Stimulated activated CD8-positive, alpha-beta memory T cell treated with anti-CD3 and anti-CD28 coated beads, Interleukin-4, amount 100 ng/mL, for 24 hours (primary cell): ENCODE measurements around the gene CACNA1G.
A peak's percentile ranks its signal among the peaks of the same experiment; 100 is the strongest.

ENCODE experiments used
- DNase-seq: peaks from one replicate; pipeline ENCODE4 v3.0.0-alpha.2; 2020; ENCODE audit warnings: low read depth

Gene CACNA1G

DNA sequence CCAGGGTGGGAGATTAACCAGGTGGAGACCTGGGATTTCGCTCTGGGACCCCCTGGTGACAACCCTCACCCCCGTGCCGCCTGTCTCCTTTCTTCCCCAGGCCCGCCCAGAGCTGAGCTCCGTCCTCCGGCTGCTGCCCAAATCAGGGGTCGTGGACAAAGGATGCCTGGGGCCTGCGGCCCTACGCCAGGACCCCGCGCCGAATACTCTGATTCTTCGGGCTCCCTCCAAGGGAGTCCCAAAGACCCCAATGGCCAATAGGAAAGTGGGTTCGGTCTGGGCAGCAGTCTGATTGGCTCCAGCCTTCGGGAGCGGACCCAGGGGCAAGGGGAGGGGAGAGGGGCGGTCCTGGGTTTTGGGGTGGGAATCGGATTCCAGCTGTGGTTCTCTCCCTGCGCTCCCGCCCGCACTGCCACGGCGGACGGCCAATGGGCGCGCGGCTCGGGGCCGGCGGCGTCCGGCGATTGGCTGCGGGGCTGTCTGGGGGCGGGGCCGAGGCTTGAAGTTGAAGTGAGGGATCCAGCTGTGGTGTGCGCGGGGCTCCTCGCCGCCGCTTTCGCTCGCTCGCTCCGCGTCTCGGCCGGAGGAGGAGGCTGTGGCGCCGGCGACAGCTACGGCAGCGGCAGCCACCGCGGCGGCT lies at the start of gene CACNA1G:
TSS of gene CACNA1G (plus strand) at position 531 of the 640 bp plus-strand sequence. CDS start 745 bp downstream, outside the sequence.
- DNase-seq, result peak; percentile 78

- no peak for DNase-seq
Measured at GRCh38 chr17:50511058-50511457, 49.5 kb upstream of the CACNA1G start.

GRCh38 chr17:50513495-50513894 lies 47.0 kb upstream of the CACNA1G start:
- no peak for DNase-seq

DNA sequence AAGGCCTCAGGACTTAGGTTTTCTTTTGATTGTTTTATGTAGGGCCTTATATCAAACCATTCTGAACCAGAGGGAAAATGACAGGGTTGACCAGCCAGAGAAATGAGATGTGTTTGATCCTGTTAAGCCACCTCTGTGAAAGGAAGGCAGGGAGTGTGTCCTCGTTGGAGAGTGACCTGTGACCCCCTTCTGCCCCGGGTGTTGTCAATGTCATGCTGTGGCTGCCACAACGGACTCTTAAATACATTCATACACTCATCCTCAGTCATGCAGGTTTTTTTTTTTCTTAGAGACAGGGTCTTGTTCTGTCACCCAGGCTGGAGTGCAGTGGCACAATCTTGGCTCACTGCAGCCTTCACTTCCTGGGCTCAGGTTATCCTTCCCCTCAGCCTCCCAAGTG lies 46.1 kb upstream of the CACNA1G start:
- no peak for DNase-seq

- DNase-seq, result no peak
Measured at GRCh38 chr17:50514936-50515702, 45.4 kb upstream of the CACNA1G start.

DNA sequence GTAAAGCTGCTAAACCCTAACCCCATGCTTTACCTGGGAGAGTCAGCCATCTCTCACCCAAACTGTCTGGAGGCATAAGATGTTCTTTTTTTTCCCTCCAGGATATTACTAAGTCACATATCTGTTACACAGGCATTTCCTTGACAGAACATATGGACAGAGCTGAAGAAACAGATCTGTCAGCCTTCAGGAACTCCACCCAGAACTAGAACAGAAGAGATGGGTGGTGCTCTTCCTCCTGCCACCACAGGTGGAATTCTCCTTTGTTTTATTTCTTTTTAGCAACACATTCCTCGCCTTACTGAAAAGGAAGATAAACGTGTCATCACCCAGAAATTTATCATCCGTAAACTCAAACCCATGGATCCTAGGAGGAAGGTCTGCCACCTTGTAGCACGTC lies 43.5 kb upstream of the CACNA1G start:
- no peak for DNase-seq

DNA sequence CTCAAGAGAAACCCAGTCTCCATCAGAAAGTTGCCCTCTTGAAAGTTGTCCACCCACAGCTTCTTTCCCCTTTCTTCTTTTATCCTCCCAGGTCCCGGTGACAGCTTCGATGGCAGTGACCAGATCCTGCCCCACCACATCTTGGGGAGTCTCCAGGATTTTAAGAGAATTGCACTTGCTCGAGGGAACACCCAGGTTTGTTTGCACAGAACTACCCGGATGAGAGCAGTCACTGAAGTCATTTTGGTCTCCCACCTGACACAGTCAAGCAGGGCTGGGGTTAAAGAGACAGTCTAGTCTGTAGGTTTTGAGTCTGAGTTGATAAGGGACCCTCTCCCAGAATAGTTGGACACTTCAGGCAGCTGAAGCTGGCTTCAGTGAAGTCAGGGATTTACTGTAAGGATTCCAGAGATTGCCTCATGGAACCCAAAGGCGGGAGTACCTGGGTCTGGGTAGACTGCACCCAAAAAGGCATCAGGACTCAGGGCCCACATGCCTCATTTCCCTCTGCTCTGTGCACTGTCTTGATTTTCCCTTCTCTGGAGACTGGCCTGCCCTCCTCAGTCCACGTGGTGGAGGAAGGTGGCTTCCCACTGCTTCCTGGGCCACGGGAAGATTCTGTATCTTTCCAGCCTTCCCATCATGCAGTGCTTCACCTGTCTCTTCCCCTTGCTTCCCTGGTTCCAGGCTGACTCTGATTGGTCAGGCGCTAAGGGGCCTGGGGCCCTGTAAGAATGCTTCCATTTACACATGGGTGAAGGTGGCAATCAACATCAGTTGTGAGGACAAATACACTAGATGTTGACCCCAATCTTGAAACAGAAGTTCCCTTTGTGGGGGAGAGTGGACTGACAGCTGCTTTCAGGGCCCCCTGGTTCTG lies 42.8 kb upstream of the CACNA1G start:
- DNase-seq, result no peak

GRCh38 chr17:50518384-50519023 lies 42.0 kb upstream of the CACNA1G start:
- DNase-seq, result no peak

GRCh38 chr17:50519141-50519834 lies 41.2 kb upstream of the CACNA1G start:
- DNase-seq, result no peak

DNA sequence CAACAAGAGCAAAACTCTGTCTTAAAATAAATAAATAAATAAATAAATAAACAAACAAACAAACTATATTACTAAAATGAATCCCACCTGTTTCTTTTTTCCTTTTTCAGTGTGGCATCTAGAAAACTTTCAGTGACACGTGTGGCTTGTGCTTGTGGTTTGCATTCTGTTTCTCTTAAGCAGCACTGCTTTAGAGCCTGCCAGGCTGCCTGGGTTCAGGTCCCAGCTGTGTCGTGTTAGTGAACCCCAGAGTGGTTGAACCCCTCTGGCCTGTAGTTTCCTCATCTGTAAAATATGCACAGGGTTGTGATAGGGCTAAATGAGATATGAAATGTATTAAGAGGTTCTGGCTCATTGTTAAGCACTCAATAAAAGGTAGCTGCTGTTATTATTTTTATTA lies 40.0 kb upstream of the CACNA1G start:
- DNase-seq, result no peak

DNA sequence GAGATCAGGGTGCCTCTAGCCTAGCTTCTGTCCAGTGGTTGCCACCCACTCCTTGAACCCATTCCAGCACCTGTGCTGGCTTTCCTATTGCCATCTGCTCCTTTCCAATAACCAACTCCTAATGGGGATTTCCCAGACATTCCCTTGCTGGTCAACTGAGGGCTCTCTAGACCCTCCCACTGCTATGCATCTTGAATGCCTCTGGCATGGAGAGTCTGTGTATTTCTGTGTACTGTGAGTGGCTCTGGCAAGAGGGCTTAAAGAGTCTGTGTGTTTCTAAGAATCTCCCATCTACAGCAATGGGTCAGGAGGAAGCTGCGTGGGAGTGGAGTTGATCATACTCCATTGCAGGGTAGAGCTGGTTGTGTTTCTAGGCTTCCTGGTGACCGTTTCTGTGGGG lies 39.0 kb upstream of the CACNA1G start:
- no peak for DNase-seq

DNA sequence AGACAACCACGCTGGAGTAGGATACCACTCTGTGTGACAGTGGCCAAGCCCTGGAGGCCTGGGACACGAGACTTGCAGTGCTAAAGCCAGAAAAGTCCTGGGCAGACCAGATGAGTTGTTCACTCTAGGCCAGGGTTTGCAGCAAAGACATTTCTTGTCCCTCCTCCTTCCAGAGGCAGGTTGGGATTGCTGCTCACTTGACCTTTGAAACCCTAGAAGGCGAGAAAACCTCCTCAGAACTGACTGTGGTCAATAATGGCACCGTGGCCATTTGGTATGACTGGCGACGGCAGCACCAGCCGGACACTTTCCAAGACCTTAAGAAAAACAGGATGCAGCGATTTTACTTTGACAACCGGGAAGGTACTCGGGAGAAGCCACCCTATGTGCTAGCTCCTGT lies 37.7 kb upstream of the CACNA1G start:
- DNase-seq, result no peak

DNA sequence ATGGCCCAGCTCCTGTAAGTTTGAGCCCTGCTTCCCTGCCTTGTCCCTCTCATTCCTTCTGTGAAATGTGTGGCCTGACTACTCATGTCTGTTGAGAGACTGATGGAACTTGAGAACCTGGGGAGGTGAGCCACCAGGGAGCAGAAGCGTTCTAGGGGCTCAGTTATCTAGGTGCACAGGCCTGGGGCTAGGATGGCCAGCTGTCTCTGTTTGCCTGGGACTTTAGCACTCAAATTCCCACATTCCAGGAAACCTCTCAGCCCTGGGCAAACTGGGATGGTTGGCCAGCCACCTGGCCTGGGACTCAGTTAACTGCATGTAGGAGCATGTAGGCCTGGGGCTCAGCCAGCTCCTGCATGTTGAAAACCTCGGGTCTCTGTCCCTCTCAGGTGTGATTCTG lies 37.3 kb upstream of the CACNA1G start:
- no peak for DNase-seq

DNA sequence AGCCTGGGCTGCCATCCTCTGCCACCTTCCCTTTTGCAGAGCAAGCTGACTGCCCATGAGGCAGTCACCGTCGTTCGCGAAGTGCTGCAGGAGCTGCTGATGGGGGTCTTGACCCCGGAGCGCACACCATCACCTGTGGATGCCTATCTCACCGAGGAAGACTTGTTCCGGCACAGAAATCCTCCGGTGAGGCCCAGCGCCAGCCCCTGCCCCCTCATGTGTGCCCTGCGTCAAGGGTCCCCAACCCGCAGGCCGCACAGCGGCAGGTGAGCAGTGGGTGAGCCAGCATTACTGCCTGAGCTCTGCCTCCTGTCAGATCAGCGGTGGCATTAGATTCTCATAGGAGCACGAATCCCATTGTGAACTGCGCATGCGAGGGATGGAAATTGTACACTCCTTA lies 35.7 kb upstream of the CACNA1G start:
- DNase-seq, result no peak

- no peak for DNase-seq
Measured at GRCh38 chr17:50527155-50527762, 33.3 kb upstream of the CACNA1G start.

DNA sequence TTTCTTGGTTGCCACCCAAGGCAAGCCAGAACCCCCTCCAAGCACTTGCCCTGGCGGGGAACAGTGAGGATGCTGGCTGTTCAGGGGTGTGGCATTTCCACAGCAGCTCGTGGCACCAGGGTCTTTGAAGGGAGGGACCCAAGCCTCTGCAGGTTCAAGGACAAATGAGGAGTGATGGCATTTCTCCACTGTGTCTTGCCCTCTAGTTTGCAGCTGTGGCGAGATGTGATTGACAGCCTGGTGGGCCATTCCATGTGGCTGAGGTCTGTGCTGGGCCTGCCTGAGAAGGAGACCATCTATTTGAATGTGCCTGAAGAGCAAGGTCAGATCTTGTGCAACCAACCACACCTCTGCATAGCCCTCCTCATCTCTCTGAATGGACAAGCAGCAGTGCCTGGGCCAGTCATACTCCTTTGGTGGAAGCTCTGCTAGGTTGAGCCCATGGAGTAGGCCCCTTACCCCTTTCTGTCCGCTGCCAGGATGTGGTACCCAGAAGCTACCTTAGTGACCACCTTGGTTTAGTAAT lies 32.5 kb upstream of the CACNA1G start:
- no peak for DNase-seq

DNA sequence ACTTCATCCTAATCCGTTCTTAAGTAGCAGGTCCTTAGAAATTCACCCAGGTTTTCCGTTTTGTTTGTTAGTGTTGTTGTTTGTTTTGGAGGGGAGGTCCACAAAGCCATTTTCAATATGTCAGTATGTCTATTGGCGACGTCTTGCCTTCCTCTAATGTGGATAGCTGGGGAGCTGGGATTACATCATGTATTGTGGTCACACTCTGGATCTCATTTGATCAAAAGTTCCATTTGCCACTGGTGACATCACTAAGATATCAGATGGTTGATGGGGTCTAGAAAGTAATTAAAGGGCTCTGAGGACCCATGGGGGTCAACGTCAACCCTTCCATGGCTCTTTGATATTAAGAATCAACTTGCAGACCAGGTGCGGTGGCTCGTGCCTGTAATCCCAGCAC lies 30.7 kb upstream of the CACNA1G start:
- no peak for DNase-seq

GRCh38 chr17:50531428-50532025 lies 29.0 kb upstream of the CACNA1G start:
- DNase-seq, result no peak

DNA sequence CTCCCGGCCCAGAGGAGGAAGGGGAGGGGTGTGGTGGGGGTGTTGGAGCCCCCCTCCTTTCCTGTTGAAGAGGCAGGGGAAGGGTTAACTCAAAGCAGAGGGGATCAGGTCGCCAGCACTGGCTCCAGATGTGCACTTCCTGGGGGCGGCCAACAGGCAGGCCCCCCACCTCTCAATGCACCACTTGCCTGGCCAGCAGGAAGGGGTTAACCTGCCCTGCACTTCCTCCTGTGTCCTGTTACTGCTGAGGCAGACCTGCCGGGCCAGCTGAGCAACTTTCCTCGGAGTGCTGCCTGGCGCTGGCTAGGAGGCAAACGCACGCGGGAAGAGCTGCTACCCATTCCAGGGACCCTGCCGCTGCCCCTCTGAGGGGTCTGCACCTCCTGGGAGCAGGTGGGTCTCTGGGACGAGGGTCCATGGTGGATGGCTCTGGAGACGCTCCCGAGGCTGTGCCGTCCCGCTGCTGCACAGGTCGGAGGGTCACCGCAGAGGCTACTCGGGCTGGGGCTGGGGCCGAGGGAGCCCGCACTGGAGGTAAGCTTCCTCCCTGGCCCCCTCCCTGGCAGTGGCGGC lies 28.0 kb upstream of the CACNA1G start, which contains the start of gene EPN3:
TSS of gene EPN3 (plus strand) at position 284 of the 573 bp plus-strand sequence. CDS start 3,822 bp downstream, outside the sequence.
- DNase-seq, result no peak

DNA sequence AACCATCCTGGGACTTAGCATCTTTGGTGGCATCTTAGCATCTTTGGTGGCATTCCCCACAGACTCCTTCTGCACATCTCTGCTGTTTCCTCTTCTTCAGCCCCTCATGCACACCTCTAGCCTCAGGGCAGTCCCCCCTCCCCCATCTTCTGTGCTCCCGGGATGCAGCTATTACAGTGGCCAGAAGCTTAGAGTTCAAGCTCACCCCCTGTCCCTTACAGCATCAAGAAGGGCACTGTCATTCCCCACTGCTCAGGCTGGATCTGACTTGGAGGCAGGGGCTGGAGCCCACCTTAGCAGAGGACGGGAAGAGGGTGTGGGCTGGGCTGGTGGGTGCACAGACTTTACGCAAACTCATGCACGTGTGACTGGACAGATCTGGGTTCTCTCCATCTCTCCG lies 27.3 kb upstream of the CACNA1G start:
- no peak for DNase-seq
